ENCODE data around the gene GTF3C2. TPM values are rescaled to one million over a fixed set of nuclear protein-coding genes. Genes with fewer than 3 reads are reported as not detected.

GTF3C2 gene
- total and polyA plus RNA-seq, 2 of the 13 experiments (the other 11 are each of a cell fraction or from before 2014, with no cell fraction given): 77.5 to 130 TPM

DNA sequence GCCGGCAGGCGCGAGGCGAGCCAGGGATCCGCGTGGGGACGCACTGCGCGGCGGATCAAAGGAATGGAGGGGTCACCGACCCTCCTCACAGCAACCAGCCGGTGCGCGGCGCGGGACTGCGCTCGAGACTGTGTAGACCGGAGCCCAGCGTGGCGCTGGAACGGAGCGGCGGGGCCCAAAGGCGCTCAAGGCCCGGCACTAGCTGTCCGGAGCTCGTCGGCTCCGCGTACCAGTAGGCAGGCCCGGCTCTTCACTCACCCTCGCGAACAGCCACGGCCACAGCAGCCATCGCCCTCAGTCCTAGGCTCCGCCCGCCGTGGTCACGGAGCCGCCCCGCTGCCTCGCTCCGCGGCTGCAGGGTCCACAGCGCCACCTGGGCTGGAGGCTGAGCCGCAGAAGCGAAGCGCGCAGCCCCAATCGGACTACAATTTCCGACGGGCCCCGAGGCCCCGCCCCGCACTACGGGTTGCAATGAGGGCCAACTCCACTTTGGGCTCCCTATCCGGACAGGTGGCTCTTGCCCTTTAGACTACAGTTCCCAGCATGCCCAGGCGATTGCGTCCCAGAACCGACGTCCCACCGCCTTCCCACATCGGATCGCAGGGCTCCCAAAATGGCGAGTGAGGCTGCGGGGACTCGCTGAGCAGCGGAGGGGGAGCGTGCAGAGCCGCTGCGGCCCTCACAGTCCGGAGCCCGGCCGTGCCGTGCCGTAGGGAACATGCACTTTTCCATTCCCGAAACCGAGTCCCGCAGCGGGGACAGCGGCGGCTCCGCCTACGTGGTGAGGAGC lies 13.7 kb upstream of the GTF3C2 start, which contains the start of the genes EIF2B4 and SNX17 (continued):
- TF ChIP-seq ZMYM3 (CRISPR knock-in tag; IDR thresholded peaks at IDR 0.05) (peak; percentile 31; the same call in 1 of the 2 replicates), ZC3H13 (CRISPR knock-in tag; IDR thresholded peaks at IDR 0.05) (peak; percentile 97), ZBTB34 (CRISPR knock-in tag; IDR thresholded peaks at IDR 0.05) (peak; percentile 5; the same call in 1 of the 2 replicates), MATR3 (CRISPR knock-in tag; IDR thresholded peaks at IDR 0.05) (no peak), PHB2 (IDR thresholded peaks at IDR 0.05; ENCODE audit: partially characterized antibody) (no peak), PAX8 (CRISPR knock-in tag; IDR thresholded peaks at IDR 0.05; ENCODE audit: borderline replicate concordance) (peak; percentile 84), ZNF607 (CRISPR knock-in tag; IDR thresholded peaks at IDR 0.05; ENCODE audit: borderline replicate concordance) (no peak; the same call in 1 of the 2 replicates), ZNF530 (CRISPR knock-in tag; IDR thresholded peaks at IDR 0.05; ENCODE audit: low read depth) (no peak), ZNF780A (CRISPR knock-in tag; IDR thresholded peaks at IDR 0.05) (peak; percentile 66; the same call in 1 of the 2 replicates), ZNF331 (CRISPR knock-in tag; IDR thresholded peaks at IDR 0.05) (peak; percentile 97), SNAI1 (CRISPR knock-in tag; IDR thresholded peaks at IDR 0.05; ENCODE audit: borderline replicate concordance) (no peak), ZBTB43 (CRISPR knock-in tag; conservative IDR thresholded peaks at IDR 0.05) (peak; percentile 53), MLXIP (CRISPR knock-in tag; IDR thresholded peaks at IDR 0.05; ENCODE audit: borderline replicate concordance) (0 out of 2 replicates have a peak, but pooled peaks have one; percentile 50), ZNF768 (CRISPR knock-in tag; IDR thresholded peaks at IDR 0.05) (peak; percentile 76), TMF1 (CRISPR knock-in tag; IDR thresholded peaks at IDR 0.05; ENCODE audit: low read depth) (peak; percentile 76), ZNF878 (CRISPR knock-in tag; IDR thresholded peaks at IDR 0.05) (peak; percentile 64; the same call in 1 of the 2 replicates), ZNF543 (CRISPR knock-in tag; IDR thresholded peaks at IDR 0.05) (peak; percentile 48)
- TF ChIP-seq, protein P1, sequence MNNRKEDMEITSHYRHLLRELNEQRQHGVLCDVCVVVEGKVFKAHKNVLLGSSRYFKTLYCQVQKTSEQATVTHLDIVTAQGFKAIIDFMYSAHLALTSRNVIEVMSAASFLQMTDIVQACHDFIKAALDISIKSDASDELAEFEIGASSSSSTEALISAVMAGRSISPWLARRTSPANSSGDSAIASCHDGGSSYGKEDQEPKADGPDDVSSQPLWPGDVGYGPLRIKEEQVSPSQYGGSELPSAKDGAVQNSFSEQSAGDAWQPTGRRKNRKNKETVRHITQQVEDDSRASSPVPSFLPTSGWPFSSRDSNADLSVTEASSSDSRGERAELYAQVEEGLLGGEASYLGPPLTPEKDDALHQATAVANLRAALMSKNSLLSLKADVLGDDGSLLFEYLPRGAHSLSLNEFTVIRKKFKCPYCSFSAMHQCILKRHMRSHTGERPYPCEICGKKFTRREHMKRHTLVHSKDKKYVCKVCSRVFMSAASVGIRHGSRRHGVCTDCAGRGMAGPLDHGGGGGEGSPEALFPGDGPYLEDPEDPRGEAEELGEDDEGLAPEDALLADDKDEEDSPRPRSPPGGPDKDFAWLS (CRISPR knock-in tag; IDR thresholded peaks at IDR 0.05; ENCODE audit: borderline replicate concordance): peak; percentile 80; the same call in 1 of the 2 replicates
- TF ChIP-seq, protein P2, sequence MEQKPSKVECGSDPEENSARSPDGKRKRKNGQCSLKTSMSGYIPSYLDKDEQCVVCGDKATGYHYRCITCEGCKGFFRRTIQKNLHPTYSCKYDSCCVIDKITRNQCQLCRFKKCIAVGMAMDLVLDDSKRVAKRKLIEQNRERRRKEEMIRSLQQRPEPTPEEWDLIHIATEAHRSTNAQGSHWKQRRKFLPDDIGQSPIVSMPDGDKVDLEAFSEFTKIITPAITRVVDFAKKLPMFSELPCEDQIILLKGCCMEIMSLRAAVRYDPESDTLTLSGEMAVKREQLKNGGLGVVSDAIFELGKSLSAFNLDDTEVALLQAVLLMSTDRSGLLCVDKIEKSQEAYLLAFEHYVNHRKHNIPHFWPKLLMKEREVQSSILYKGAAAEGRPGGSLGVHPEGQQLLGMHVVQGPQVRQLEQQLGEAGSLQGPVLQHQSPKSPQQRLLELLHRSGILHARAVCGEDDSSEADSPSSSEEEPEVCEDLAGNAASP (CRISPR knock-in tag; IDR thresholded peaks at IDR 0.05; ENCODE audit: borderline replicate concordance): peak; percentile 50
